AG09319 (cell line): ENCODE data around the gene TYROBP.

ENCODE experiments used
- DNase-seq: peaks from one replicate; pipeline ENCODE4 v3.0.0-alpha.2; 2010; ENCODE audit warnings: low read depth; ENCODE audit errors: extremely low read depth
- CTCF ChIP-seq: IDR thresholded peaks from 2 replicates; pipeline ENCODE4 v1.5.1; 2011; ENCODE audit warnings: low read depth, mild to moderate bottlenecking, inconsistent platforms, low read length, moderate library complexity

Gene TYROBP

GRCh38 chr19:35943321-35944301 is 35.5 kb upstream of the TYROBP start:
- no peak for DNase-seq
- no peak for TF ChIP-seq CTCF

GRCh38 chr19:35942235-35942634 is 34.1 kb upstream of the TYROBP start:
- no peak for DNase-seq
- TF ChIP-seq CTCF = no peak

GRCh38 chr19:35940839-35941238 is 32.7 kb upstream of the TYROBP start:
- DNase-seq = no peak
- no peak for TF ChIP-seq CTCF

DNA sequence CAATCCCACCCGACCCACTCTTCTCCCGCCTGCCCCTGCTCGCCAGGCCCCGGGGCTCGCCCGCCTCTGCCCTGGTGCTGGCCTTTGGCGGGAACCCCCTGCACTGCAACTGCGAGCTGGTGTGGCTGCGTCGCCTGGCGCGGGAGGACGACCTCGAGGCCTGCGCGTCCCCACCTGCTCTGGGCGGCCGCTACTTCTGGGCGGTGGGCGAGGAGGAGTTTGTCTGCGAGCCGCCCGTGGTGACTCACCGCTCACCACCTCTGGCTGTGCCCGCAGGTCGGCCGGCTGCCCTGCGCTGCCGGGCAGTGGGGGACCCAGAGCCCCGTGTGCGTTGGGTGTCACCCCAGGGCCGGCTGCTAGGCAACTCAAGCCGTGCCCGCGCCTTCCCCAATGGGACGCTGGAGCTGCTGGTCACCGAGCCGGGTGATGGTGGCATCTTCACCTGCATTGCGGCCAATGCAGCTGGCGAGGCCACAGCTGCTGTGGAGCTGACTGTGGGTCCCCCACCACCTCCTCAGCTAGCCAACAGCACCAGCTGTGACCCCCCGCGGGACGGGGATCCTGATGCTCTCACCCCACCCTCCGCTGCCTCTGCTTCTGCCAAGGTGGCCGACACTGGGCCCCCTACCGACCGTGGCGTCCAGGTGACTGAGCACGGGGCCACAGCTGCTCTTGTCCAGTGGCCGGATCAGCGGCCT is 32.1 kb upstream of the TYROBP start:
- TF ChIP-seq CTCF = no peak
- DNase-seq = no peak

DNA sequence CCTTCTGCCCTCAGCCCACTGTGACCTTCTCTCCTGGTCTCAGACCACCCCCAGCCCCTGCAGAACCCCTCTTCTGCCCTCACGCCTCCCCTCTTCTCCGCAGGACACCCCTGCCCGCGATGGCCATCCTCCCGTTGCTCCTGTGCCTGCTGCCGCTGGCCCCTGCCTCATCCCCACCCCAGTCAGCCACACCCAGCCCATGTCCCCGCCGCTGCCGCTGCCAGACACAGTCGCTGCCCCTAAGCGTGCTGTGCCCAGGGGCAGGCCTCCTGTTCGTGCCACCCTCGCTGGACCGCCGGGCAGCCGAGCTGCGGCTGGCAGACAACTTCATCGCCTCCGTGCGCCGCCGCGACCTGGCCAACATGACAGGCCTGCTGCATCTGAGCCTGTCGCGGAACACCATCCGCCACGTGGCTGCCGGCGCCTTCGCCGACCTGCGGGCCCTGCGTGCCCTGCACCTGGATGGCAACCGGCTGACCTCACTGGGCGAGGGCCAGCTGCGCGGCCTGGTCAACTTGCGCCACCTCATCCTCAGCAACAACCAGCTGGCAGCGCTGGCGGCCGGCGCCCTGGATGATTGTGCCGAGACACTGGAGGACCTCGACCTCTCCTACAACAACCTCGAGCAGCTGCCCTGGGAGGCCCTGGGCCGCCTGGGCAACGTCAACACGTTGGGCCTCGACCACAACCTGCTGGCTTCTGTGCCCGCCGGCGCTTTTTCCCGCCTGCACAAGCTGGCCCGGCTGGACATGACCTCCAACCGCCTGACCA is 31.4 kb upstream of the TYROBP start:
- no peak for DNase-seq
- TF ChIP-seq CTCF = no peak

GRCh38 chr19:35938282-35939224 is 30.5 kb upstream of the TYROBP start:
- DNase-seq = no peak
- no peak for TF ChIP-seq CTCF
